ENCODE data around the gene NKAIN4. TPM values are rescaled to one million over a fixed set of nuclear protein-coding genes. Genes with fewer than 3 reads are reported as not detected.

NKAIN4 gene
- polyA plus RNA-seq, 1 donor = 29.5 TPM

DNA sequence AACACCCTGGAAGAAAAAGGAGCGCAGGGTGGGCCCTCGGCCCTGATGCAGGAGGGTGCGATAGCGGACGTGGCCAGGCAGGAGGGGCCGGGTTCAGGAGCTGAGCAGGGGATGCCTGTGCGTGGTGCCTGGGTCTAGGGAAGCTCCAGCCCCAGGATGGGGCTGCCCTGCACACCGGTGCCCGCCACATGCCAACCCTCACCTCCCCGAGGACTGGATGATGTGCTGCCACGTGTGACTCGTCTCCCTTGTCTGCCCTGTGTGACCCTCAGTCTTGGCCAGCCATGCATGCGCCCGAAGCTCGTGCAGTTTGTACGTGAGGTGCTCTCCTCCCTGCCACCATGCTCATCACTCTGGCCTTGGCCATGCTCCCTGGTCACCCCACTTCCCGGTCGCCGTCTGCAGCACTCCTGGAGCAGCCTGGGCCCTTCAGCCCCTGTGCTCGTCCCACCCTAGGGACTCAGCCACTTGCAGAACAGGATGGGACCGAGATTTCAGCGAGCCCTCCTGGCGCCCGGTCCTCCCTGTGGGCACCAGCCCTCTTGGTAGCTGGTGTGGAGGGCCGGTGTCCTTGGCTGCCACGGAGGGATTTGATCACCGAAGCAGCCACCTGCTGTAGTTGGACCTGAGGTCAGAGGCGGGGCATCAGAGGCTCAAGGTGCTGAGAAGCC, 34.5 kb upstream of the NKAIN4 start:
- DNase-seq (ENCODE audit: low read depth) = no peak

DNA sequence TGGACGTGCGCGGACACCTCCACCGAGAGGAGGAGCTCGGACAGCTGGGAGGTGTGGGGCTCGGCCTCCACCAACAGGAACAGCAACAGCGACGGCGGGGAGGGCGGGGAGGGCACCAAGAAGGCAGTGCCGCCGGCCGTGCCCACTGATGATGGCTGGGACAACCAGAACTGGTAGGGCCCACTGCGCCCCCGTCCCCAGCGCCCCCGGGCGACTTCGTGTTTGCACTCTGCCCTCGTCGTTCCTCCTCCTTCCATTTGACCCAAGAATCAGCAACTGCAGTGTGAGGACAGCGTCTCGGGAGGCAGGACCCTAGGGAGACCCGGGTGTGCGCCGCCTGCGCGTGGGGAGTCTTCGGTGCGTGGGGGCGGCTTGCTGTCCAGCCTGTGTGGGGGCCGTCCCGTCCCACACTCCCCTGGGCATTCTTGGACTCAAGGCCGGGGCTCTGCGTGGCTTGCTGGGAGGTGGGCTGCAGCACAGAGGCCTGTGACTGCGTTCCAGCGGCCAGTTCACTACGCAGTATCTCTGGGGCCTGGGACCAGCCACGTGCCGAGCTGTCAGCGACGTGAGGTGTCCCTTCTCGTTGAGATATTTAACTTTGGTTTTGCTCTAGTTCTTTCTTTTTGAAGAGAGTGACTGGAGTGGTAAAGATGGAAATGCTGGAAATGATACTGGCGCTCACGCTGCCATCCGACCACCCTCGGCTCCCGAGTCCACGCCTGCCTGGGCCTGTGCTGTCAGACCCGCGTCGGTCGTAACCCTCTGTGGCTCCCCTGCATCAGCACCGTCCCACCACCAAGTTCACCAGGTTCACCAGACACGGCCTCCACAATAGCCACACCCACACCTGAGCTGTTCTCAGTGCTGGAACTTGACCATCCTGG, 33.7 kb upstream of the NKAIN4 start:
- no peak for DNase-seq (ENCODE audit: low read depth)

DNA sequence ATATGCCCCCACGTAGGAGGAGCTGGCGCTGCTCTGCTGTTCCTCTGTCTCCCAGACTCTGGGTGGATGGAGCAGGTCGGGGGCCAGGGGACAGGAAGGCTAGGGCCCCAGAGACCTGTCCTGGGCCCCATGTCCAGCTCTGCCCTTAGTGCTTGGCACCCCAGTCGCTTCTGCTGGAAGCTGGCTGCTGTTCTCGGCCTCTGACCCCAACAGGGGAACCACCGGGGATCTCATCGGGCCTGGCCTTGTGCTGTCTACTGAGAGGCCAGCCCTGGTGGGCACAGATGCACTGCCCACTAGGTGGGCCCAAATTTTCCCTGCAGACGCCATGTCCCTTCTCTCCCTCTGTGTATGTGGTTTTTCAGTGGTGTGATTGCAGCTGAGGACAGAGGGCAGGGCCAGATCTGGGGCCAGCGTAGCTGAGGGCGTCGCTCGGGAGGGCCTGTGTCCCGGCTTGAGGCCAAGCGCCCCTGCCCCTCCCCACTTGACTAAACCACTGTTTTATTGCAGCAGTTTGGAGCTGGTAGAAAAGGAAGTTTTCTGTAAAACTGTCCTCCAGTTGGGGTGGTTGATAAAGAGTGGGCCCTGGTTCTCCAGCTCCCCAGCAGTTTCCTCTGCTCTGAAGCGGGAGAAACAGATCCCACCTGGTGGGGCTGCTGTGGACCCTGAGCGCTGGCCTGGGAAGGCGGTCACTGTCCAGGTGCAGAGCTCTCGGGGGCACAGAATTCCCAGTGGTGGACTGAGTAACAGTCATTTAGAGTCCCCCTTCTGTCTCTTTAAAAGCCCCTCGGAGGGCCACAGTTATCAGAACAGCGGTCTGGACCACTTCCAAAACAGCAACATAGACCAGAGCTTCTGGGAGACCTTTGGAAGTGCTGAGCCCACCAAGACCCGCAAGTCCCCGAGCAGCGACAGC, 32.8 kb upstream of the NKAIN4 start:
- DNase-seq (ENCODE audit: low read depth) = no peak

DNA sequence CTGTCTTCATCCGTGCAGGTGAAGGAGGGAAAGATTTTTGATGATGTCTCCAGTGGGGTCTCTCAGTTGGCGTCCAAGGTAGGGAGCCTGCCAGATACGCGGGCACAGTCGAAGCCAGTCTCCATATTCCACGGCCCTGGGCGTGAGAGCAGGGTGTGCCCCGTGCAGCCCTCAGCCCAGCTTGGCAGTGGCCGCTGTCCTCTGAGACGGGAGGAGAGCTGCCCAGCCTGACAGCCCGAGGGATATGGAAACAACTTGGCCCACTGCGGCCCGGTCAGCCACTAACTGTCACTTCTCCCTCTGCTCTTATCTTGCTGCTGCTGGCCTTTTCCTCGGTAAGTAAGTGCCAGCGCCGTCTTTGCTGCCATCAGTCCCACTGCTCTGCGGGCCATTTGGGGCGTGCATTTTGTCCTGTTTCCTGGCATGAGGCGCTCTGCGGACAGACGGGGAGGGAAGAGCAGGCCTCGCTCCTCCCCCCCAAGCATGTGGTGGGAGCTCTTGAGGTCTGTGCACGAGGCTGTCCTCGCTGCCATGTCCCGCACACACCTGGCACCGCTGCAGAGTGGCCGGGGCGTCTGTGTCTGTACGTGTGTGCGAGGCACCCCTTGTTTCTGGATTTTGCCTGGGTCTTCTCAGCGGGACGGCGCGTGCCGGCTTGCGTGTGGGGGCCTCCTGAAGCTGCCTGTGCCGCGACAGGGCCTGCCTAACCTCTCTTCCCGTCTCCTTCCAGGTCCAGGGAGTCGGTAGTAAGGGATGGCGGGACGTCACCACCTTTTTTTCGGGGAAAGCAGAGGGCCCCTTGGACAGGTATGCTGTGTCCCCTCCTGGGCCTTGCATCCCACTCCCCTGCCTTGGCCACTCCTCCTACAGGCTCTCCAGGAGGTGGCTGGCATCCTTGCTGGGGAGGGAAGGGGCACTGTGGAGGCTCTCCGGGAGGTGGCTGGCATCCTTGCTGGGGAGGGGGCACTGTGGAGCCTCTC, 31.7 kb upstream of the NKAIN4 start:
- no peak for DNase-seq (ENCODE audit: low read depth)

DNA sequence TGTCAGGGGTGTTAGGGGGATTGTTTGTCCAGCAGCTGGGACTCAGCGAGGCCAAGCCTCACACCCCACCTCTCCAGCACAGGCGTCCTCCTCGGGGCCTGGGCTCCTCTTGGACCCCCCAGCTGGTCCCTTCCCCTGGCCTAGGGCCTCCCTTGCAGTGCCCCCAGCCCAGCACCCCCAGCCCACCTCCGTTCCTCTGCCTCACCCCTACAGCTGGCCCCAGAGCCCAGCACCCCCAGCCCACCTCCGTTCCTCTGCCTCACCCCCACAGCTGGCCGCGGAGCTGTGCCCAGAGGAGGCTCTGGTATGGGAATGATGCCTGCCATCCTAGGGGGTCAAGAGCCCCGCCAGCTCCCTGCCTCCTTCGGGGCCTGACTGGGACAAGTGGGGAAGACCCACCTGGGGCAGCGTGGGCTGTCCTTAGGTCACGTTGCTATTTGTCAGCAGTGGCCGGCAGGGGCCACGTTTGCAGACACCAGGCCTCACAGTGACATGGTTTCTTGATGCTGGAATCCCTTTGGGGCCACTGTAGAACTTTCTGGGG, 30.8 kb upstream of the NKAIN4 start:
- no peak for DNase-seq (ENCODE audit: low read depth)

DNA sequence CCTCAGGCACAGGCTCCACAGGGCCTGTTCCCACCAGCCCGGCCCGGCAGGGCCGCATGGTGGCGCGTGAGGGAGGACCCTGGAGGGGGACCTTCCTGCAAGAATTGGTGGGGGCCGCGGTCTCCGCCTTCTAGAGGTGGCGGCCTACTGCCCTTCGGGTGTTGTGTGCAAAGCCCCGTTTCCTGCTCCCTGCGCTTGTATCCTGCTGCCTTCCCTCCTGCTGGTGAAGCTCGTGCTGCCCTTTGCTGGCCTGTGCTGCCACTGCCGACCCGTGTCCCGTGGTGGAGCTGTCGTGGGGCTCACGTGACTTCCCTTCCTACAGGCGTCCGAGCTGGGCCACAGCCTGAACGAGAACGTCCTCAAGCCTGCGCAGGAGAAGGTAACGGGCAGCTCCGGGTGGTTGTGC, 30.3 kb upstream of the NKAIN4 start:
- DNase-seq (ENCODE audit: low read depth) = no peak

DNA sequence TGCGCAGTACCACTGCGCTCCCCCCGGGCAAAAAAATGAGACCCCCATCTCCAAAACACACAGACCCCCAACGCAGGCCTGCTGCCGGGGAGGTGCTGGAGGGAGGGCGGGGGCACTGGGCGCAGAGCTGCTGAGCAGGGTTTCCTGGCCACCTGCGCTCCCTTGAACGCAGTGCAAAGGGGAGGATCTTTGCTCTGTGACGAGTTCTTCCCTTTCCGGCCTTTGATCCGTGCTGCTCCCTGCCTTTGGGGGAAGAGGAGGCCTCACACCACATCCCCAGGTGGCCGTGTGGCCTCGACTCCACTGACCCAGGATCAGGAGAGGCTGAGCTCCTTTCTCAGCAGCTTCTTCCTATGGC, 29.8 kb upstream of the NKAIN4 start:
- no peak for DNase-seq (ENCODE audit: low read depth)

DNA sequence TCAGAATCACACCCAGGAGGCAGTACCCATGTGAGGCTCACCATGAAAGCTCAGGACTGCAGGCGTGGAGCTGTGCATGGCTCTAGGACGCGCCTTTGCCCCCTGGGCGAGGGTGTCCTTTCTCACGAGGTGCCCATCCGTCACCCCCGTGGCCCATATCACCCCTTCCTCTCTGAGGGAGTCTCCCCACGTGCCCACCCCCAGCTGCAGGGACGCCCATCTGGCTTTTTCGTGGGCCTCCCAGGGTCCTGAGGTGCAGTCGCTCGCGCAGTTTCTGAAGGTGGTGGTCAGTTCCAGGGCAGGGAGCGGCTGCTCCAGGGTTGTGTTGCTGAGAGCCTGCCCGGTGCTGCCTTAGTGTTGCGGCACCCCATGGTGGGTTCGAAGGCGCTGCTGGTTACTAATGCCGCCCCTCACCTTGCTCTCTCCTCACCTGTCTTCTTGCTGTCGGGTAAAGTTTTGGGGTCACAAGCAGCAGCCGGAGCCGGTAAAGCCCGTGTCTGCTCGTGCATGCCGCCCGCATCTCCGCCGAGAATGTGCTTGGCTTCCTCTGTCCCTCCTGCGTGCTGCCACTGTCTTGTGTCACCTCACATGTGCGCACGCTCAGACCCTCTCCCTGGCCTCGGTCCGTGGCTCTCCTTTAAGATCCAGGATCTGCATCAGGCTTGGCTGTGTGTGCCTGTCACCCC, 29.3 kb upstream of the NKAIN4 start:
- no peak for DNase-seq (ENCODE audit: low read depth)

DNA sequence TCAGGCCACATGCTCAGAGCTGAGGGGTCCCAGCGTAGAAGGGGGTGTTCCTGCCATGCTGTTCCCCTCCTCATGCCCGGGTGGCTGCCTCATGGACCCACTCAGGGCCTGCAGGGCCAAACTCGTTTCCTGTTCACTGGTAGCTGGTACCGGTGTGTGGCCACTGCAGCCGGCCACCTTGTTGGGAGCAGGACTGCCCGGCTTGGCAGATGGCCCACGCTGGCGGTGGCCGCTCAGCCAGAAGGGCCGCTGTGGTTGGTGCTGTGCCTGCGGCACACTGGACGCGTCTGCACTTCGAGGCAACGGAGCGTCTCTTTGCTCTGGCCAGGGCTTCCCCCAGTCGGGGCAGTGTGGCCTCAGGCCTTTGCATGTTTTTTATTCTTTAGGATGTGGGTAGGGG, 28.7 kb upstream of the NKAIN4 start:
- no peak for DNase-seq (ENCODE audit: low read depth)

DNA sequence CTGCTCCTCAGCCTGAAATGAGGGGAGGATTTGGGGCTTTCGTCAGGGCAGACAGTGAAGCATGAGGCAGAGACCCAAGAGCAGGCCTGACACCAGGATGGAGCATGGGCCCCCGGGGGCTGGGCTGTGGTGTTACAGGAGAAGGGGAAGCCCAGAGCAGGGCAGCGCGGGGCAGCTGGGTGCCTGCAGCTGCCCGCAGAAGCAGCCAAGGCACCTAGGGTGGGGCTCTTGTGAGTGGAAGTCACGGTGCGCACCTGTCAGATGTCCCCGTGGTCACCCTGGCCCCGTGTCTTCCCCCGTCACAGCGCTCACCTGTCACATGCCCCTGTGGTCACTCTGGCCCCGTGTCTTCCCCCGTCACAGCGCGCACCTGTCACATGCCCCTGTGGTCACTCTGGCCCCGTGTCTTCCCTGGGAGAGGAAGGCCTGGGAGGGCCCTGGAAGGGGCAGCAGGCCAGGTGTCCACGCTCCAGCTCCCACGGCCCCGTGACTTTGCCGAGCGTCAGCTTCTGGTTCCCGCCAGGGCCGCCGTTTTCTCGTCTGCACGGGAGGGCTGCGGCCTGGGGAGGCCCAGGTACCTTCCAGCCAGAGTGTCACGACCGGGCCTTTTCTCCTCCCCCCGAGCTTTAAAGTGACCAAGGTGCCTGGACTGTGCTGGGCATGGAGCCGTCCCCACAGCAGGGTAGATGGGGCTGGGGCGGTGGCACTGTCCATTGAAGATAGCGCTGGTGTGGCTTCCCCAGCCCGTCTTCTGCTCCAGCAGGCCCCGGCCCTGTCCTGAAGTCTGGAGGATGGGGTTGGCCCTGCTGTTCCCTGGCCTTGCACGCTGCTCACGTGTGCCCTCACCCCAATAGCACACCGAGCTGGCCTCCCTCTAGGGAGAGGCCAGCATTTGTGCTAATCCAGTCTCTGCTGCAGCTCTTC, 27.7 kb upstream of the NKAIN4 start:
- DNase-seq (ENCODE audit: low read depth) = no peak

DNA sequence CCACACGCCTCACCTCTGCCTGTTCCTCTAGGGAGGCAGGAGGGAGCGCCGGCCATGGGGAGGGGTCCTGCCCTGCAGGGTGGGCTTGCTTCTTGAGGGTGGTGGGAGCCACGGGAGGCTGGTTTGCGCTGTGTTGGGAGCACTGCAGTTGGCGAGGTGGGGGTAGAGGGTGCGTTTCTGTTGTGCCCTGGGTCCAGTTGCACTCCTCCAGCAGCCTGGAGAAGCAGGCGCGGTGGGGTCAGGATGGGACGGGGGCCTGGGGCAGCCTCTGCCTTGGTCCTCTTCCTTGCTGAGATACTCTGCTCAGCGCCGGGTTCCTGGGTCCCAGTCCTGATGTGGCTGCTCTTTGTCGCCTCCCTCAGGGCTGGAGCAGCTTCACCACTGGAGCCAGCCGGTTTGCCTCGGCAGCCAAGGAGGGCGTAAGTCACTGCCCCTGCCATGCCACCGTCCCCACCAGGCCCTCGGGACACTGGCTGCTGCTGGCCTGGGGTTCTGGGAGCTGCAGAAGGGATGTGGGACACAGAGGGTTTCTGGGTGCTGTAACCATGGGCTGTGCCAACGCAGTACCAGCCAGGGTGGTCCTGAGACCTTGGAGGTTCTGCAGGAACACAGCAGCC, 26.8 kb upstream of the NKAIN4 start:
- no peak for DNase-seq (ENCODE audit: low read depth)

DNA sequence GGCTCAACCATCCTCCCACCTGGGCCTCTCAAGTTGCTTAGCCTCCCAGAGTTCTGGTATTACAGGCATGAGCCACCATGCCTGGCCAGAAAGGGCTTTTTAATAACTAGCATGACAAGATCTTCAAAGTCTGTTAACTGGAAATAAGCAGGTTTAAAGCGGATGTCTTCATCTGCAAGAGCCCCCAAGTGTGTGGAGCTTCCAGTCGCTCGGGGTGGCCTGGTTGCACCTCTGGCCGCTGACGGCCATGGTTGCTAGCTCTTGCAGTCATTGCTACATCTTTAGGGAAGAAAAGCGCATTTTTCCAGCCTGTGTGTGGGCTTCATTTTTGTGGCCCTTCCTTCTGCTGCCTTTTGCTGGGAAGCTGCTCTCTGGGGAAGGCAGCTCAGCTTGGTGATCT, 26.1 kb upstream of the NKAIN4 start:
- no peak for DNase-seq (ENCODE audit: low read depth)

DNA sequence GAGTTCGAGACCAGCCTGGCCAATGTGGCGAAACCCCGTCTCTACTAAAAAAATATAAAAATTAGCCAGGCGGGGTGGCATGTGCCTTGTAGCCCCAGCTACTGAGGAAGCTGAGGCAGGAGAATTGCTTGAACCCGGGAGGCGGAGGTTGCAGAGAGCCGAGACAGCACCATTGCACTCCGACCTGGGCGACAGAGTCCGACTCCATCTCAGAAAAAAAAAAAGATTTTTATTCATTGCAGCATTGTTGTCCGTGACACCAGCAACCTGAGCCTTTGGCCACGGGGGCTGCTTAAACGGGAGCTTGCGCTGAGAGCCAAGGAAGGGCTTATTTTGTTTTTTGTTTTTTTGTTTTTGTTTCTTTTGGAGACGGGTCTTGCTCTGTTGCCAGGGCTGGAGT, 25.7 kb upstream of the NKAIN4 start:
- DNase-seq (ENCODE audit: low read depth) = no peak

DNA sequence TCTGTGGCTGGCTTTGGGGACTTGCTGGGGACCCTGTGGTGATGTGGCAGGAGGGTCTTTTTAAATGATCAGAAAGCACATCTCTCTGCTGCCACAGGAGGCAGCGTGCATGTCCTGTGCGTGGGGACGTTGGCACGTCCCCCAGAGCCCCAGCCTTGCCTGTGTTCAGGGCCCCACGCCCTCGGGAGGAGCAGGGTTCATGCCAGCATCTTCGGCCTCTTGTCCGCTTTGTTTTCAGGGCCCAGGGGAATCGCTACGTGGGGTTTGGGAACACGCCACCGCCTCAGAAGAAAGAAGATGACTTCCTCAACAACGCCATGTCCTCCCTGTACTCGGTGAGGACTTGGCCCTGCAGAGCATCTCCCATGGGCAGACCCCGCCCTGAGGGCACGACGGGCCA, 24.4 kb upstream of the NKAIN4 start:
- DNase-seq (ENCODE audit: low read depth) = no peak

DNA sequence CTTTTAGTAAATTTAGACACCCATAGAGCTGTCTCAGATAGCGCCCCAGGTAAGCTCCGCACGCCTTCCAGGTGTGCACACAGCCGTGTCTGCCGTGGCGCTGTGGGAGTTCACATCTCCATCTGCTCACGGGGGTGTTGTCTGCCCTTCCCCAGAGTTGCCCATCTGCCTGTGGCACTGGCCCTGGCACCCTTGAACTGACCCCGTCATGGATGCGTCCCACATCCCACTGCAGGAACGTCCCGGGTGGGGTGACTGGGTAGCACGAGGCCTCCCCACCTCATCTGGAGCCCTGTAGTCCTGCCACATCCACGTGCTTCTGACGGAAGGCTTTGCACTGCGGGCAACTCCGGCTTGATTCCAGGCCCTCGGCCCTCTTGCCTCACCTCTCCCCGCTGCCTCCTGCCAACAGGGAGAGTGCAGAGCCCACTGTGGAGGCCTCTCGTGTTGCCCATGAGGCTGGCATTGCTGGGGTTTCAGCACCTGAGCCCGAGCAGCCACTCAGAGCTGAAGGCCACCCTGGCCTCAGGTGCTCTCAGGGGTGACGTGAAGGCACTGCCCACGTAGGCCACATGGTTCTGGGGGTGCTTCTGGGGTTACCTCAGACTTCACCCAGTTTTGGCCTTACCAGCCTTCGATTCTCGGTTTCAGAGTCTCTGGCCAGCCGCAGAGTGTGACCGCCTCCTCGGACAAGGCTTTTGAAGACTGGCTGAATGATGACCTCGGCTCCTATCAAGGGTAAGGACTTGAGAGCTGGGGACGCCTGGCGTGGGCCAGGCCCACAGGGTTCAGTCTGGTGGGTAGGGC, 23.4 kb upstream of the NKAIN4 start:
- DNase-seq (ENCODE audit: low read depth) = no peak

DNA sequence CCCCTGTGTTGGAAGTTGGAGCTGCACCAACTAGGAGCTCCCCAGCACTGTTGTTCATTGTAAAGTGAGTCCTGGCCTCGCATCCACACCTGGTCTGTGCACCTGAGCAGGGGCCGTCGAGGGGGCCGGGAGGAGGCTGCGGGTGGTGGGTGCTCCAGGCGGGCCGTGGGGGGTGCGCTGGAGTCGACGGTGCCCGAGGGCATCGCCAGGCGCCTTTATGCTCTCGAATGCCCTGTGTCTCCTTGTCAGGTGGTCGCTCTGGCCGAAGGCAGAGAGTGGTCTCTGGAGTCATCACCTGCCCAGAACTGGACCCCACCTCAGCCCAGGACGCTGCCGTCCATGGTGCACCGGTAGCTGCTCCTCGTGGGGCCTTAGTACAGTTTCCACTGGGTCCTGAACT, 22.7 kb upstream of the NKAIN4 start:
- no peak for DNase-seq (ENCODE audit: low read depth)

DNA sequence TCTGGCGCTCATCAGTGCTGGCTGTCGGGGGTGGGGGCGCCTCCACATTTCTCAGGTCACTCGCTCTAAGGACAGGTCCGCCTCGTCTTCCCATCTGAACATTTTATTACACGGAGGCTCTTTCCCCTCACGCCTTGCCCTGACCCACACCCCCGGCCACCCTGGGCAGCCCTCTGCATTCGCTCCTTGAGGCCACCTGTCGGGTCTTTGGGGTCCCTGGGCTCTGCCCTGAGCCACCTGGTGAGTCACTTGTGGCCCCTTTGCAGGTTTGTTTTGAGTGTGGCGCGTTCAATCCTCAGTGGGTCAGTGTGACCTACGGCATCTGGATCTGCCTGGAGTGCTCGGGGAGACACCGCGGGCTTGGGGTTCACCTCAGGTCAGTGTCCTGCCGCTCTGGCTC, 21.6 kb upstream of the NKAIN4 start:
- no peak for DNase-seq (ENCODE audit: low read depth)
